Left lung (tissue), 10 donors: ENCODE results near the gene DLG2. TPM values are rescaled to one million over a fixed set of nuclear protein-coding genes. Genes with fewer than 3 reads are reported as not detected.

Source experiments
- ATAC-seq: fragments of 200-7000 bp; cut with Tn5 transposase; one replicate; pipeline ENCODE4 v1.9.1; 2020; ENCODE audit warnings: moderate library complexity
- DNase-seq, 4 donors: peaks; one replicate each; pipeline ENCODE4 v3.0.0-alpha.2; 2013 to 2020
- H3K27ac ChIP-seq, 2 donors: fragments of 200-600 bp; sonication (generic) in 1 of 2; one replicate each; pipeline versions ENCODE4 v1.5.0 to v1.8.0; 2020 to 2021
- H3K27me3 ChIP-seq, 2 donors: fragments of 200-600 bp; sonication (generic) in 1 of 2; one replicate each; pipeline versions ENCODE4 v1.5.0 to v1.8.0; 2020 to 2021
- H3K36me3 ChIP-seq, 2 donors: fragments of 200-600 bp; sonication (generic) in 1 of 2; one replicate each; pipeline versions ENCODE4 v1.5.0 to v1.8.0; 2020 to 2021
- H3K4me1 ChIP-seq, 2 donors: fragments of 200-600 bp; one replicate each; pipeline ENCODE4 v1.8.0; 2021
- H3K4me3 ChIP-seq, 2 donors: fragments of 200-600 bp; sonication (generic) in 1 of 2; one replicate each; pipeline versions ENCODE4 v1.5.0 to v1.8.0; 2020 to 2021; ENCODE audit warnings: mild to moderate bottlenecking in 1 of 2
- H3K9me3 ChIP-seq, 2 donors: fragments of 200-600 bp; sonication (generic) in 1 of 2; one replicate each; pipeline versions ENCODE4 v1.5.0 to v1.8.0; 2020 to 2021
- intact Hi-C, 2 donors: fragments of 100-400 bp; cut with DNase I; formaldehyde crosslinking; loops; one replicate each; pipeline versions ENCODE4 v1.11.2 to v1.14.2; 2022
- polyA plus RNA-seq, 6 donors: library from polyadenylated mRNA; unstranded; fragments of 120-200 nt; gene quantifications; one replicate each; pipeline ENCODE4 v1.2.1, GENCODE V29; 2013; ENCODE audit not compliant: insufficient read length in 6 of 6
- total RNA-seq, 2 donors: library from RNA; stranded (reverse); fragmentation: NEBNext Ultra II Directional; extraction: Animal tissue kit (Norgen Biotek cat#: 25700); gene quantifications; one replicate each; pipeline ENCODE4 v1.2.1, GENCODE V29; 2021
- TF ChIP-seq, protein P1 (sequence below), 2 donors: fragments of 200-600 bp; sonication (generic) in 1 of 2; IDR thresholded peaks; one replicate each; pipeline versions ENCODE4 v1.5.0 to v1.8.0; 2021; ENCODE audit warnings: antibody characterized with exemption in 2 of 2
- donor health status: DM: no; HTN: yes; CAD: no.
- donor health status: DM: no; HTN: no; CAD: no.

DLG2 gene
- total and polyA plus RNA-seq, 8 donors, result 4.5 to 15.0 (median 8.6) TPM

DNA sequence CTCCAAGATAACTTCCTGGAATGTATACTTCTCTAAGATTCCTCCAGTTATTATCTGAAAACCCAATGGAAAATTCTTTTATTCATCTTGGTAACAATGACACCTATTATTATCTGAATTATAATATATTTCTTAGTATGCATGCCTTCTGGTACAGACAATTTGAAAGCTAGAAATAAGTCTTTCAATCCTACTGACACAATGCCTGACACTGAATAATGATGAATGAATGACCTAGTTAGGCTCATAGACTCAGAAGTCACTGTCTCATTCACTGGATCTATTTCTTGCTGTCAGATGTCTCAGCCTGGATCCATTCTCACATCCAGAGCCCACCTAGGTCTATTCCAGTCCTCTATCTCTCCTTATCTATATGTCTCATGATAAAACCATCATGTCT, 1214.3 kb downstream of the DLG2 start:
- Histone ChIP-seq H3K4me1 (no peaks in the 10 kb centered on the region), H3K27me3 (no peaks in the 10 kb centered on the region), H3K4me3 (no peak overlapping the region), H3K36me3 (no peaks in the 10 kb centered on the region), H3K27ac (no peak overlapping the region), H3K9me3 (no peaks in the 10 kb centered on the region)
- intact Hi-C loops, result no loop called here
- no peak for ATAC-seq
- TF ChIP-seq, protein P1, sequence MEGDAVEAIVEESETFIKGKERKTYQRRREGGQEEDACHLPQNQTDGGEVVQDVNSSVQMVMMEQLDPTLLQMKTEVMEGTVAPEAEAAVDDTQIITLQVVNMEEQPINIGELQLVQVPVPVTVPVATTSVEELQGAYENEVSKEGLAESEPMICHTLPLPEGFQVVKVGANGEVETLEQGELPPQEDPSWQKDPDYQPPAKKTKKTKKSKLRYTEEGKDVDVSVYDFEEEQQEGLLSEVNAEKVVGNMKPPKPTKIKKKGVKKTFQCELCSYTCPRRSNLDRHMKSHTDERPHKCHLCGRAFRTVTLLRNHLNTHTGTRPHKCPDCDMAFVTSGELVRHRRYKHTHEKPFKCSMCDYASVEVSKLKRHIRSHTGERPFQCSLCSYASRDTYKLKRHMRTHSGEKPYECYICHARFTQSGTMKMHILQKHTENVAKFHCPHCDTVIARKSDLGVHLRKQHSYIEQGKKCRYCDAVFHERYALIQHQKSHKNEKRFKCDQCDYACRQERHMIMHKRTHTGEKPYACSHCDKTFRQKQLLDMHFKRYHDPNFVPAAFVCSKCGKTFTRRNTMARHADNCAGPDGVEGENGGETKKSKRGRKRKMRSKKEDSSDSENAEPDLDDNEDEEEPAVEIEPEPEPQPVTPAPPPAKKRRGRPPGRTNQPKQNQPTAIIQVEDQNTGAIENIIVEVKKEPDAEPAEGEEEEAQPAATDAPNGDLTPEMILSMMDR (IDR thresholded peaks at IDR 0.05), result no peak
- no peak for DNase-seq

DNA sequence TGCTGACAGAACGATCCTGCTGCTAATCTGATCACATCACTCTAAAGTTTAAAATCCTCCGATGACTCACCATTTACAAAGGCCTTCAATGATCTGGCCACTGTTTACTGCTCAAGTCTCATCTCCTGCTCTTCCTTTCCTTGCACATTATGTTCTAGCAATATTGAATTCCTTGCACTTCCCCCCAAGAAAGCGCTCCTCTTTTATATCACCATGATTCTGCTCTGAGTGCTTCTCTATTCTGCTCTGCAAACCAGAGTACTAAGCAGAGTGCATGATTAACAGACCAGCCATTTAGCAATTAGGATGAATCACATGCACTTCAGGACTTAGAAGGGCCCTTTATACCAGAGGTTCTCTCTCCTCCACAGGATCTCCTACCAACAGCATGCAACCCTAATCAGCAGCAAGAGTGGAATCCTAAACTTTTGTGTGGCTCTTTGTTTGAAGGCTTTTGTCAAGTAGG, 1218.2 kb downstream of the DLG2 start:
- H3K27me3 ChIP-seq, result no peaks in the 10 kb centered on the region
- no peaks in the 10 kb centered on the region for H3K36me3 ChIP-seq
- H3K9me3 ChIP-seq, result no peaks in the 10 kb centered on the region
- no peaks in the 10 kb centered on the region for H3K4me1 ChIP-seq
- ATAC-seq (peak; percentile 98), DNase-seq (no peak)
- H3K27ac ChIP-seq, result no peak overlapping the region
- TF ChIP-seq, protein P1 (IDR thresholded peaks at IDR 0.05), result no peak
- intact Hi-C loops, result no loop called here
- no peak overlapping the region for H3K4me3 ChIP-seq

GRCh38 chr11:84407091-84407490, 1220.1 kb downstream of the DLG2 start:
- no peaks in the 10 kb centered on the region for H3K27me3 ChIP-seq
- intact Hi-C loops, result no loop called here
- no peaks in the 10 kb centered on the region for H3K9me3 ChIP-seq
- DNase-seq (no peak), ATAC-seq (no peak)
- no peaks in the 10 kb centered on the region for H3K4me1 ChIP-seq
- H3K36me3 ChIP-seq, result no peaks in the 10 kb centered on the region
- no peak overlapping the region for H3K4me3 ChIP-seq
- TF ChIP-seq, protein P1 (IDR thresholded peaks at IDR 0.05), result no peak
- no peak overlapping the region for H3K27ac ChIP-seq

GRCh38 chr11:84398017-84398626, 1229.0 kb downstream of the DLG2 start:
- intact Hi-C loops, result no loop called here
- Histone ChIP-seq H3K4me3 (no peak overlapping the region), H3K4me1 (no peaks in the 10 kb centered on the region), H3K36me3 (no peaks in the 10 kb centered on the region), H3K27me3 (no peaks in the 10 kb centered on the region), H3K9me3 (no peaks in the 10 kb centered on the region), H3K27ac (no peak overlapping the region)
- DNase-seq, result peak in 1 of 4 donors; percentile 3
- TF ChIP-seq, protein P1 (IDR thresholded peaks at IDR 0.05), result no peak
- ATAC-seq, result peak; percentile 56

- Histone ChIP-seq H3K4me1 (no peaks in the 10 kb centered on the region), H3K9me3 (no peaks in the 10 kb centered on the region), H3K4me3 (no peak overlapping the region), H3K36me3 (no peaks in the 10 kb centered on the region), H3K27me3 (no peaks in the 10 kb centered on the region), H3K27ac (no peak overlapping the region)
- ATAC-seq (no peak), DNase-seq (no peak)
- intact Hi-C loops, result no loop called here
- TF ChIP-seq, protein P1 (IDR thresholded peaks at IDR 0.05), result no peak
Observed at GRCh38 chr11:84396521-84396920, 1230.6 kb downstream of the DLG2 start.
